ENCODE measurements around the gene DYRK2.
A peak's percentile ranks its signal among the peaks of the same experiment; 100 is the strongest.

The DYRK2 gene

GRCh38 chr12:67692966-67693365, 44.4 kb downstream of the DYRK2 start:
- Histone ChIP-seq H3K36me3 (ENCODE audit: low read length) (no peaks in the 10 kb centered on the region), H4K20me1 (ENCODE audit: low read depth, low read length) (no peaks in the 10 kb centered on the region), H2AFZ (ENCODE audit: low read depth, low read length, severe bottlenecking) (no peak overlapping the region), H3K27ac (ENCODE audit: low read depth, low read length) (no peak overlapping the region), H3K27me3 (ENCODE audit: low read length) (no peaks in the 10 kb centered on the region), H3F3A (ENCODE audit: insufficient read depth) (no peaks in the 10 kb centered on the region), H3K4me2 (ENCODE audit: low read depth, low read length, poor library complexity, severe bottlenecking) (peak overlapping the region; percentile 29), H3K9me3 (ENCODE audit: insufficient read depth, low read length) (no peaks in the 10 kb centered on the region), H3K4me3 (ENCODE audit: insufficient read depth, low read length, poor library complexity, severe bottlenecking) (no peak overlapping the region), H3K9me2 (replicated peaks; ENCODE audit: insufficient read depth, low read length) (no peaks in the 10 kb centered on the region), H3K9ac (ENCODE audit: low read length) (no peak overlapping the region), H3K79me2 (ENCODE audit: insufficient read depth, low read length) (no peaks in the 10 kb centered on the region)
- TF ChIP-seq EZH2phosphoT487 (conservative IDR thresholded peaks at IDR 0.05; ENCODE audit: low read length) (no peak), CTCF (IDR thresholded peaks at IDR 0.05; ENCODE audit: insufficient read depth, low read length, poor library complexity, severe bottlenecking) (no peak)

DNA sequence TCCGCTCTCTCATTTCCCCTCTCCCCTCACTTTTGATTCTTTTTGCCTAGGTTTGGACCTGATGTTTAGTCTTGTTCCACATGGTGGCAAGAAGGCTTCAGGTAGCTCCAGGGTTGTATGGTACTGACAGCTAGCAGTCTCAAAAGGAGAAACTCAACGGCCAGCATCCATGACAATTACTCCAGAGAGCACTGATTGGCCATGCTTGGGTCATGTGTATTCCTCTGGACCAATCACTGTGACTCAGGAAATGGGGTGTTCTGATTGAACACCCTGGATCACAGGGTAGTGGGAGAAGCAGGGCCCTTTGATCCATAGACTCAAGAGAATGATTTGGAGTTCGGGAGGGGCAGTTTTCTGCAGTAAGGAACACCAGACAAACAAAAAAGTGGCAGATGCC, 45.3 kb downstream of the DYRK2 start:
- Histone ChIP-seq H3K4me3 (ENCODE audit: insufficient read depth, low read length, poor library complexity, severe bottlenecking) (no peak overlapping the region), H3K9me2 (replicated peaks; ENCODE audit: insufficient read depth, low read length) (no peaks in the 10 kb centered on the region)

DNA sequence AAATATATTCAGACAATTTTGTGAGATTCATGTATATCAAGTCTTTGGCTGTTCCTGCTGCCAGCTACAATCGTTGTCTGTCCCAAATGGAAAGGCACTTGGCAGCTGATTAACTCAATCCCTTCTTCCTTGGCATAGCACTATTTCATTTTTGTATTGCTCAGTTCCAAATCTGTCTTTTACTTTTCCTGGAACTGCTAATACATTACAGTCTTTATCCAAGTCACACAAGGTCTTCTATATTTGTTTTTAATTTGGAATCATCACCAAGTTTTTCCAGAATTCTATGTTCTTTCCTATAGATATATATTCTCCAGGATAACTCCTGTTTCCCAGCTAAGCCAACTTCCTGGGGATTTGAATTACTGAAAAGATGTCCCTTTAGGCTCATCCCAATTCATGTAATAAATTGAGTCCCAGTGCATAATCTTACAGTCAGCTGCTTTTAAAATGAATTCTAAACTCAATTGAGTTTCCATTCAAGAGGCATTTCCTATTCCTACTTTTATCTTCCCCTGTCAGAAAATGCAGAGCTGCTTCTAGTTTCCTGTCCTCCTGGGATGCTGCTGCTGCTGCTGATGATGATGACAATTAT, 45.9 kb downstream of the DYRK2 start:
- no peaks in the 10 kb centered on the region for H4K20me1 ChIP-seq (ENCODE audit: low read depth, low read length)
- peaks cover 6% of the 10 kb centered on the region for H3F3A ChIP-seq (ENCODE audit: insufficient read depth)
- H3K9me3 ChIP-seq (ENCODE audit: insufficient read depth, low read length): no peaks in the 10 kb centered on the region
- H3K79me2 ChIP-seq (ENCODE audit: insufficient read depth, low read length): no peaks in the 10 kb centered on the region
- no peaks in the 10 kb centered on the region for H3K9me2 ChIP-seq (replicated peaks; ENCODE audit: insufficient read depth, low read length)
- no peak overlapping the region for H2AFZ ChIP-seq (ENCODE audit: low read depth, low read length, severe bottlenecking)
- H3K9ac ChIP-seq (ENCODE audit: low read length): no peak overlapping the region
- no peaks in the 10 kb centered on the region for H3K36me3 ChIP-seq (ENCODE audit: low read length)
- H3K4me3 ChIP-seq (ENCODE audit: insufficient read depth, low read length, poor library complexity, severe bottlenecking): no peak overlapping the region
- no peak overlapping the region for H3K4me2 ChIP-seq (ENCODE audit: low read depth, low read length, poor library complexity, severe bottlenecking)
- no peaks in the 10 kb centered on the region for H3K27me3 ChIP-seq (ENCODE audit: low read length)
- no peak overlapping the region for H3K27ac ChIP-seq (ENCODE audit: low read depth, low read length)
- TF ChIP-seq EZH2phosphoT487 (conservative IDR thresholded peaks at IDR 0.05; ENCODE audit: low read length) (no peak), CTCF (IDR thresholded peaks at IDR 0.05; ENCODE audit: insufficient read depth, low read length, poor library complexity, severe bottlenecking) (no peak)

More for the DNA sequence above, 45.3 kb downstream of the DYRK2 start:
- Histone ChIP-seq H3K9me3 (ENCODE audit: insufficient read depth, low read length) (no peaks in the 10 kb centered on the region), H4K20me1 (ENCODE audit: low read depth, low read length) (no peaks in the 10 kb centered on the region), H3K36me3 (ENCODE audit: low read length) (no peaks in the 10 kb centered on the region), H2AFZ (ENCODE audit: low read depth, low read length, severe bottlenecking) (no peak overlapping the region), H3K27ac (ENCODE audit: low read depth, low read length) (no peak overlapping the region), H3K4me2 (ENCODE audit: low read depth, low read length, poor library complexity, severe bottlenecking) (no peak overlapping the region), H3K27me3 (ENCODE audit: low read length) (no peaks in the 10 kb centered on the region), H3K79me2 (ENCODE audit: insufficient read depth, low read length) (no peaks in the 10 kb centered on the region), H3F3A (ENCODE audit: insufficient read depth) (peaks cover 1% of the 10 kb centered on the region), H3K9ac (ENCODE audit: low read length) (no peak overlapping the region)
- TF ChIP-seq CTCF (IDR thresholded peaks at IDR 0.05; ENCODE audit: insufficient read depth, low read length, poor library complexity, severe bottlenecking) (no peak), EZH2phosphoT487 (conservative IDR thresholded peaks at IDR 0.05; ENCODE audit: low read length) (no peak)

Measured in SU-DHL-6 (cell line).